HS-5 (cell line): ENCODE results near the gene STOML1.

Experiments
- DNase-seq: peaks from one replicate; pipeline ENCODE4 v3.0.0-alpha.2; 2012; ENCODE audit warnings: low read depth

The STOML1 gene, protein sequence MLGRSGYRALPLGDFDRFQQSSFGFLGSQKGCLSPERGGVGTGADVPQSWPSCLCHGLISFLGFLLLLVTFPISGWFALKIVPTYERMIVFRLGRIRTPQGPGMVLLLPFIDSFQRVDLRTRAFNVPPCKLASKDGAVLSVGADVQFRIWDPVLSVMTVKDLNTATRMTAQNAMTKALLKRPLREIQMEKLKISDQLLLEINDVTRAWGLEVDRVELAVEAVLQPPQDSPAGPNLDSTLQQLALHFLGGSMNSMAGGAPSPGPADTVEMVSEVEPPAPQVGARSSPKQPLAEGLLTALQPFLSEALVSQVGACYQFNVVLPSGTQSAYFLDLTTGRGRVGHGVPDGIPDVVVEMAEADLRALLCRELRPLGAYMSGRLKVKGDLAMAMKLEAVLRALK

GRCh38 chr15:73991726-73992593 lies at the start of gene STOML1:
Gene STOML1 (minus strand): TSS chr15:73992295. CDS start chr15:73992223, 72 bp downstream.
- DNase-seq: no peak

- no peak for DNase-seq
Observed at GRCh38 chr15:74041311-74041756, 49.2 kb upstream of the STOML1 start.

GRCh38 chr15:74040109-74040850 lies 48.2 kb upstream of the STOML1 start:
- DNase-seq: peak; percentile 43

- no peak for DNase-seq
Observed at GRCh38 chr15:74039656-74040010, 47.5 kb upstream of the STOML1 start.

DNA sequence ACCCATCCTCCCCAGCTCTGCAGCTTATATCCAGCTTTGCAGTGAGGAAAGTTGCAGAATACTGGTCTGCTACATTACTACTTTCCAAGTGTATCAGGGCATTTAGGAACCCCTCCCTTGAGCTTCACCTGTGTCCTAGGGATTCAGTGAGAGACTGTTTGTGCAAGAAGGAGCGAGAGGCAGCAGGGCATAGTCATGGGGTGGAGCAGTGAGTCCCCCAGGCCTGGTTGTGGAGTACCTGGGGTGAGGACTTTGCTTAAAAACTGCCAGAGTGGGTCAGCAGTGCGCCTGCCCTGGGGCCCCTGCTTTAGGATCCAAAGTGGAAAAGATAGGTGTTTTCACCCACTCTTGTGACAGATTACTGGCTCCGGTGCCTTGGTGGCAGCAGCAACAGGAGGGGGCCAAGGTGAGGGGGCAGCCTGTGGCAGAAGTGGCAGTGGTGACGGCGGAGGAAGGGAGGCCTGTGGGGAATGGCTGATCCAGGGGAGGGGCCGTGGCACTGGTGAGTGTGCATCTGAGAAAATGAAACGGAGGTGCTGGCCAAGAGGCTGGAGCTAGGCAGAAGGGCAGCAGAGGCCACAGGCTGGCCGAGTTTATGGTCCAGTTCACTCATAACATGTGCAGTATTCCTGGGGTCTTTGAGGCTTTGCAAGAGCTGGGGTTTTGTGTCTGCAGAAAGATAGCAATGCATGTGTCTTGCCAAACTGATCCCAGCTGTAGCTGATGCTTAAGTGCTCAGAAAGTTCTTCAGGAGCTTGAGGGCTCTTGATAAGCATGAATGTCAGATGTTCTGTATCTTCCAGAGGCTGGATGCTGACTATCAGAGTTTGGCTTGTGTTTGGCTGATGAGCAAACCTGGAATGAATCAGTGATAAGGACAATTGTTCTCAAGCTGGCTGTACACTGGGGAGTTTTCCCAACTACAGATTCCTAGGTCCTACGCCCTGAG lies 46.9 kb upstream of the STOML1 start:
- no peak for DNase-seq

DNA sequence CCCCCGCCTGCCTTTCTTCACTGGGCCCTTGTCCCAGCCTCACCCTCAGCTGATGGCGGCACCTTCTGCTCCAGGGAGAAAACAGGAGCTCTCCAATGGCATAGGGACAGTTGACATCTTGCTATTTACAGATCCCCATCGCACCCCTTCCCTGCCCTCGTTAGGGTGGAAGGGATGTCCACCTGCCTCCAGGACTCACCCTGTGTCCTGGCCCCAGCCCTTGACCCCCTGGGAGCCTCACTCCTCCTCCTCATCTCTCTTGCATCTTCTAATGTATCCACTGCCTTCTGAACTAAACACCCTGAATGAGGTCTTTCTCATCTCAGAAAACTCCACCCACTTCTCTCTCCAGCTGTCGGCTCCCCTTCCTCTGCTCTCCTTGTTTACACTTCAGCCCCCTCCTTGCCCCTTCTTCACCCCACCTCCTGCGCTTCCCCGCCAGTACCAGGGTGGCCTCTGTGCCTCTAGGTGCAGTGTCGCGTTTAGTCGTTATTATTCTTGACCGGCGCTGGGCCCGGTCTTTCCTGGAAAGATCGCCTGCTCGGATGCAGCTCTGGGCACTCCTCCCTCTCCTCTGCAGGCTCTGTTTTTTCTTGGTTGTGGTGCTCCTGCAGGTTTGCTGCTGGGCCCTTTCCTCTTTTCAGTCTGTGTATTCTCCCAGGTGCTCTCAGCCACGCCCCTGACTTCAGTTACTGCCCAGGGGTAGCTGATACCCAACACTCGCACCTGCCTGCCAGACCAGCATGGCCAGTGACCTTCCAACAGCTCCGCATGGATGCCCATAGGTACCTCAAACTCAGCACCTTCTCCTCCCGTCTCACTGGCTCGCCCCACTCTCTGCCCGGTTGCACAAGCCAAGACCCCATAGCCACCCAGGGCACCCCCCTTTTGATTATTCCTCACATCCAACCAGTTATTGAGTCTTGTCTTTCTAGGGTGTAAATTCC lies 45.3 kb upstream of the STOML1 start:
- no peak for DNase-seq

- DNase-seq: no peak
Observed at GRCh38 chr15:74036271-74037170, 44.4 kb upstream of the STOML1 start.

GRCh38 chr15:74035121-74036017 lies 43.3 kb upstream of the STOML1 start:
- DNase-seq: no peak

GRCh38 chr15:74034206-74034755 lies 42.2 kb upstream of the STOML1 start:
- DNase-seq: no peak

DNA sequence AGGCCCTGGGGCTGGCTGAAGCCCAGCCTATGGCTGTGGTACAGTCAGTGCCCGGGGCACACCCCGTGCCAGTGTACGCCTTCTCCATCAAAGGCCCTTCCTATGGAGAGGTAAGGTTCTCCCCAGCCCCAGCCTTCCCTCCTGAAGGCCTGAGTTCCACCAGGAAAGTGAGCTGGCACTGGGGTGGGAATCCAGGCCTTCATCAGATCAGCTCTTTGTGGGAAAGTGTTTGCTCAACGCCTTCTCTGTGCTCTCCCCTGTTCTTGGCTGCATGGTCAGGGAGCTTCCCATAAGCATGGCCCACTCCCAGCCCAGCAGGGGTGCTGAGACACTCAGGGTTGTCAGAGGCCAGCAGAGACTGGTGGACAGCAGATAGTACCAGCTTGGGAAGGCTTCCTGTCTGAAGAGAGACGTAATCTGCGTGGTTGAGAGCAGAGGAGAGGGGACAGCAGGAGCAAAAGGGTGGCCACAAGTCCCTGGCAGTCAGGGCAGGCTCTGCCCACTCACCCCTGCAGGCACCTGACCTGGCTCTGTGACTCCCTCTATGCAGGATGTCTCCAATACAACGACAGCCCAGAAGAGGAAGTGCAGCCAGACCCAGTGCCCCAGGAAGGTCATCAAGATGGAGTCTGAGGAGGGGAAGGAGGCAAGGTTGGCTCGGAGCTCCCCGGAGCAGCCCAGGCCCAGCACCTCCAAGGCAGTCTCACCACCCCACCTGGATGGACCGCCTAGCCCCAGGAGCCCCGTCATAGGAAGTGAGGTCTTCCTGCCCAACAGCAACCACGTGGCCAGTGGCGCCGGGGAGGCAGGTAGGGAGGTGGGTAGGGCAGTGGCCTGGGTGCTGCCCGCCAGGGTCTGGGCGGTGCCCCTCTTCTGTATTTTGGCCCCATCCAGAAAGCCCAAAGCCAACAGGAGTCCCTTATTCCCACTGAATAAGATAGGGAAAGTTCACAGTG lies 40.8 kb upstream of the STOML1 start:
- no peak for DNase-seq

DNA sequence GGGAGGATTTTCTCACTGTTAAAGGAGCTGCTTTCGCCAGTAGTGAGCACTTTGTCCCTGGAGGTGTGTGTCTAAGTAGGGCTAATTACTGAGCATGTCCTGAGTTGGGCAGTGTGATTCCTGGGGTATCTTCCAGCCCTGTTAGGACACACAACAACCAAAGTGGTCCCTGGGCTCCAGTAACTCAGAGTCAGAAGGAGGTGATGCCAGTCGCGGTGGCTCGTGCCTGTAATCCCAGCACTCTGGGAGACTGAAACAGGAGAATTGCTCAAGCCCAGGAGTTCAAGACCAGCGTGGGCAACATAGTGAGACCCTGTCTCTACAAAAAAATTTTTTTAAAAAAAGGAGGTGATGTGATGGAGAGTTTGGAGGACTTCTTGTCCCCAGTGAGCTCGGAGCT lies 40.0 kb upstream of the STOML1 start:
- no peak for DNase-seq

DNA sequence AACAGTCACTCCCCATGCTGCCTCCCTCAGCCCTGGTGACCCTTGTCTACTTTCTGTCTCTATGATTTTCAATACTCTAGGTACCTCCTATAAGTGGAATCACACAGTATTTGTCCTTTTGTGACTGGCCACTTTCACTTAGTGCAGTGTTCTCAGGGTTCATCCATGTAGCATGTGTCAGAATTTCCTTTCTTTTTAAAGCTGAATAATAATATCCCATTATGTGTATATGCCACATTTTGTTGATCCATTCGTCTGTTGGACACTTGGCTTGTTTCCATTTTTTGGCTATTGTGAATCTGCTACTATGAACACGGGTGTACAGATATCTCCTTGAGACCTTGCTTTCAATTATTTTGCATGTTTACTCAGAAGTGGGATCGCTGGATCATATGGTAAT lies 36.6 kb upstream of the STOML1 start:
- no peak for DNase-seq

DNA sequence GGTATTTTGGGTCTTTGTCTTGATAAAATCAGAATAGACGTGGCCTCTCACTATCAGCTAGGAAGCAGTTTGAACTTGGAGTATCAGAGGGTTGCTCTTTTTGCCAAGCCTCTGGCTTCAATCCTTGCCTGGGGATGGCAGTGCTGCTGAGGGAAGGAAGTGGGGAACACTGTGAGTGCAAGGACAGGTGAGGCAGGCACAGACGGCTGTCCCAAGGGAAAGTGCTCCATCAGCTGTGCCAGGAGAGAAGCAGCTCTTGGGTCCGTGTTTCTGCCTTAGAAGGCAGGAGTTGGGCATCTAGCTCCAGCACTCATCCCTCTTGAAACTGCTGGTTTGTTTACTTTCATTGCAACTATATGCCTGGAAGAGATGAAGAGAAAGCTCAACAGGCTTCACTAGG lies 35.6 kb upstream of the STOML1 start:
- no peak for DNase-seq

GRCh38 chr15:74025436-74025835 lies 33.3 kb upstream of the STOML1 start:
- no peak for DNase-seq

GRCh38 chr15:74024687-74025086 lies 32.6 kb upstream of the STOML1 start:
- DNase-seq: no peak

DNA sequence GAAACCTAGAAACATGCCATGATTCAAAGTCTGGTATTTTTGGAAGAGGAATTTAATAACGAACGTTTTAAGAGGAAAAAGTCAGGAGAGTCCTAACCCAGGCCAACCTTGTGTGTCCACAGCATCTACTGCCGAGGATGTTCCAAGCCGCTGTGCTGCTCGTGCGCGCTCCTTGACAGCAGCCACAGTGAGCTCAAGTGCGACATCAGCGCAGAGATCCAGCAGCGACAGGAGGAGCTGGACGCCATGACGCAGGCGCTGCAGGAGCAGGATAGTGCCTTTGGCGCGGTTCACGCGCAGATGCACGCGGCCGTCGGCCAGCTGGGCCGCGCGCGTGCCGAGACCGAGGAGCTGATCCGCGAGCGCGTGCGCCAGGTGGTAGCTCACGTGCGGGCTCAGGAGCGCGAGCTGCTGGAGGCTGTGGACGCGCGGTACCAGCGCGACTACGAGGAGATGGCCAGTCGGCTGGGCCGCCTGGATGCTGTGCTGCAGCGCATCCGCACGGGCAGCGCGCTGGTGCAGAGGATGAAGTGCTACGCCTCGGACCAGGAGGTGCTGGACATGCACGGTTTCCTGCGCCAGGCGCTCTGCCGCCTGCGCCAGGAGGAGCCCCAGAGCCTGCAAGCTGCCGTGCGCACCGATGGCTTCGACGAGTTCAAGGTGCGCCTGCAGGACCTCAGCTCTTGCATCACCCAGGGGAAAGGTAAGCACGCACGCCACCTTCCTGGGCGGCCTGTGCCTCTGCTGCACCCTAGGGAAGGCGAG lies 30.8 kb upstream of the STOML1 start:
- no peak for DNase-seq
